ENCODE measurements around the gene KLHL22.

GRCh38 chr22:20439556-20439927 lies 56.1 kb downstream of the KLHL22 start:
- TF ChIP-seq CTCF (conservative IDR thresholded peaks at IDR 0.05): no peak
- TF ChIP-seq EZH2 (IDR thresholded peaks at IDR 0.05; ENCODE audit: low read depth): no peak

All from PC-9 (cell line).